ENCODE measurements around the gene DICER1.
"Not testable (repeated sequence)": the region's sequence is repeated elsewhere in the genome, so short reads cannot be mapped to it uniquely, and the experiment has no call there.

Gene DICER1

GRCh38 chr14:95183532-95184412 is 26.4 kb upstream of the DICER1 start:
- peak; percentile 26 for FAIRE-seq

GRCh38 chr14:95183082-95183481 is 25.8 kb upstream of the DICER1 start:
- no peak for FAIRE-seq

GRCh38 chr14:95182379-95182778 is 25.1 kb upstream of the DICER1 start:
- FAIRE-seq = no peak

GRCh38 chr14:95180966-95181741 is 23.8 kb upstream of the DICER1 start:
- FAIRE-seq = no peak

GRCh38 chr14:95175670-95176069 is 18.3 kb upstream of the DICER1 start:
- FAIRE-seq = not testable (repeated sequence)

- peak; percentile 81 for FAIRE-seq
Observed at GRCh38 chr14:95174184-95174792, 17.0 kb upstream of the DICER1 start.

- no peak for FAIRE-seq
Observed at GRCh38 chr14:95173518-95173917, 16.2 kb upstream of the DICER1 start.

- FAIRE-seq = no peak
Observed at GRCh38 chr14:95167177-95167576, 9.8 kb upstream of the DICER1 start.

- no peak for FAIRE-seq
Observed at GRCh38 chr14:95165517-95165916, 8.2 kb upstream of the DICER1 start.

GRCh38 chr14:95164506-95164905 is 7.2 kb upstream of the DICER1 start:
- no peak for FAIRE-seq

- FAIRE-seq = no peak
Observed at GRCh38 chr14:95163666-95164065, 6.3 kb upstream of the DICER1 start.

GRCh38 chr14:95163132-95163531 is 5.8 kb upstream of the DICER1 start:
- FAIRE-seq = no peak

GRCh38 chr14:95162641-95163040 is 5.3 kb upstream of the DICER1 start:
- no peak for FAIRE-seq

- no peak for FAIRE-seq
Observed at GRCh38 chr14:95157048-95157326, 342 bp downstream of the DICER1 start.

GRCh38 chr14:95156161-95157047 is 925 bp downstream of the DICER1 start:
- FAIRE-seq = no peak

GRCh38 chr14:95155045-95155444 is 2.3 kb downstream of the DICER1 start:
- no peak for FAIRE-seq

GRCh38 chr14:95153866-95154265 is 3.5 kb downstream of the DICER1 start:
- FAIRE-seq = no peak

- FAIRE-seq = no peak
Observed at GRCh38 chr14:95151561-95151960, 5.8 kb downstream of the DICER1 start.

GRCh38 chr14:95150910-95151309 is 6.4 kb downstream of the DICER1 start:
- no peak for FAIRE-seq

GRCh38 chr14:95149441-95149840 is 7.9 kb downstream of the DICER1 start:
- FAIRE-seq = no peak

- FAIRE-seq = no peak
Observed at GRCh38 chr14:95147597-95147996, 9.7 kb downstream of the DICER1 start.

- no peak for FAIRE-seq
Observed at GRCh38 chr14:95146079-95146771, 11.1 kb downstream of the DICER1 start.
